ENCODE results near the gene HLA-DPA1.

GRCh38 chr6:33028220-33028849, 45.1 kb downstream of the HLA-DPA1 start:
- TF ChIP-seq CTCF (IDR thresholded peaks at IDR 0.05; ENCODE audit: poor library complexity) (no peak), EZH2 (IDR thresholded peaks at IDR 0.05; ENCODE audit: borderline replicate concordance) (no peak), EZH2phosphoT487 (IDR thresholded peaks at IDR 0.05; ENCODE audit: low read depth, severe bottlenecking, unreplicated experiment) (no peak)
